GM12878 (cell line): ENCODE results near the gene ZBTB38. TPM values are rescaled to one million over a fixed set of nuclear protein-coding genes. Genes with fewer than 3 reads are reported as not detected.

Experiments used
- ATAC-seq: fragments of 200-7000 bp; cut with Tn5 transposase; 3 replicates; pipeline ENCODE4 v1.9.1; 2020; ENCODE audit warnings: mild to moderate bottlenecking, moderate library complexity
- BruUV-seq: library from RNA; stranded (reverse); fragments of 400-500 nt; replicated peaks from 2 replicates; lab custom pipeline; 2021; lab: Mats Ljungman, UMichigan
- CTCF ChIA-PET: fragments of 300-600 bp; sonication (Branson Sonifier 250); formaldehyde crosslinking; extraction: SDS; loops from one replicate; lab custom pipeline; 2021; ENCODE audit warnings: inconsistent platforms; lab: Yijun Ruan, JAX
- POLR2A ChIA-PET: fragments of 350-600 bp; formaldehyde crosslinking; extraction: SDS; loops from one replicate; lab custom pipeline; 2021; ENCODE audit warnings: inconsistent platforms; lab: Charles Lee
- RAD21 ChIA-PET: fragments of 300-600 bp; sonication (Branson Sonifier 250); formaldehyde crosslinking; loops from one replicate; lab custom pipeline; 2023; ENCODE audit warnings: antibody characterized with exemption; ENCODE audit not compliant: unreplicated experiment; lab: Charles Lee
- SMC1A ChIA-PET: fragments of 300-600 bp; sonication (Branson Sonifier 250); formaldehyde crosslinking; loops from one replicate; lab custom pipeline; 2023; ENCODE audit not compliant: unreplicated experiment, uncharacterized antibody; lab: Charles Lee
- DNase-seq: peaks from one replicate; pipeline ENCODE4 v3.0.0-alpha.2; 2011; ENCODE audit warnings: low read depth, low spot score
- FAIRE-seq: peaks from 3 replicates; lab custom pipeline; 2011; peaks lifted over from hg19 to GRCh38; lab: Jason Lieb, UNC
- H2AFZ ChIP-seq: 2 replicates; pipeline ENCODE4 v1.6.0; 2011; ENCODE audit warnings: low read depth, low read length, control low read depth; ENCODE audit not compliant: control insufficient read depth
- H3K27ac ChIP-seq: 2 replicates; pipeline ENCODE4 v1.5.1; 2011; ENCODE audit warnings: control low read depth; ENCODE audit not compliant: control insufficient read depth, insufficient read depth
- H3K27me3 ChIP-seq, 2 experiments: replicated peaks in 1 of 2; 2 replicates each; pipeline versions ENCODE4 v1.6.0 to v1.6.1; 2011; ENCODE audit warnings: low read length in 1 of 2; ENCODE audit not compliant: control insufficient read depth in 2 of 2, insufficient read depth in 2 of 2
- H3K36me3 ChIP-seq, 2 experiments: 2 replicates each; pipeline ENCODE4 v1.5.1; 2011; ENCODE audit warnings: low read length in 1 of 2; ENCODE audit not compliant: control insufficient read depth in 2 of 2, insufficient read depth in 2 of 2
- H3K4me1 ChIP-seq: 2 replicates; pipeline ENCODE4 v1.6.1; 2011; ENCODE audit warnings: mild to moderate bottlenecking, low read length, moderate library complexity, mixed read lengths; ENCODE audit not compliant: control insufficient read depth, insufficient read depth
- H3K4me2 ChIP-seq: 2 replicates; pipeline ENCODE4 v1.6.0; 2011; ENCODE audit warnings: control low read depth; ENCODE audit not compliant: control insufficient read depth, insufficient read depth
- H3K4me3 ChIP-seq: fragments of 200-600 bp; sonication (generic); 2 replicates; pipeline ENCODE4 v1.5.1; 2016
- H3K79me2 ChIP-seq: 2 replicates; pipeline ENCODE4 v1.6.0; 2011; ENCODE audit warnings: low read length; ENCODE audit not compliant: control insufficient read depth, insufficient read depth
- H3K9ac ChIP-seq: 2 replicates; pipeline ENCODE4 v1.8.0; 2011; ENCODE audit warnings: low read length, control low read depth, mixed read lengths; ENCODE audit not compliant: control insufficient read depth, insufficient read depth
- H3K9me3 ChIP-seq: replicated peaks from 3 replicates; pipeline ENCODE4 v1.5.1; 2011; ENCODE audit warnings: mild to moderate bottlenecking, low read length; ENCODE audit not compliant: control insufficient read depth, insufficient read depth
- H4K20me1 ChIP-seq: 2 replicates; pipeline ENCODE4 v1.6.0; 2011; ENCODE audit not compliant: control insufficient read depth, insufficient read depth
- CREM ChIP-seq: IDR thresholded peaks from 2 replicates; pipeline ENCODE4 v1.6.1; 2014; ENCODE audit warnings: antibody characterized with exemption, low read depth
- GABPA ChIP-seq: IDR thresholded peaks from 2 replicates; pipeline ENCODE4 v1.6.1; 2014; ENCODE audit warnings: antibody characterized with exemption, low read depth, mild to moderate bottlenecking, inconsistent platforms
- KDM1A ChIP-seq: fragments of 200-600 bp; sonication (generic); IDR thresholded peaks from 2 replicates; pipeline ENCODE4 v1.6.1; 2016; ENCODE audit warnings: borderline replicate concordance
- MEF2B ChIP-seq: fragments of 450-650 bp; IDR thresholded peaks from 2 replicates; pipeline ENCODE4 v1.6.1; 2018; ENCODE audit warnings: mild to moderate bottlenecking, moderate library complexity; ENCODE audit not compliant: partially characterized antibody, poor library complexity, severe bottlenecking
- NR2C1 ChIP-seq: fragments of 450-650 bp; IDR thresholded peaks from 2 replicates; pipeline ENCODE4 v1.6.1; 2017; ENCODE audit warnings: antibody characterized with exemption, mild to moderate bottlenecking, moderate library complexity
- NRF1 ChIP-seq: conservative IDR thresholded peaks from 2 replicates; pipeline ENCODE4 v1.6.1; 2011; ENCODE audit warnings: mild to moderate bottlenecking, low read depth, low read length, improper control_type of control experiment
- PAX5 ChIP-seq: IDR thresholded peaks from 2 replicates; pipeline ENCODE4 v1.6.1; 2011; ENCODE audit warnings: low read depth, low read length, borderline replicate concordance
- RELA ChIP-seq: fragments of 450-650 bp; IDR thresholded peaks from 2 replicates; pipeline ENCODE4 v1.8.0; 2014; ENCODE audit warnings: borderline replicate concordance; ENCODE audit not compliant: partially characterized antibody
- SMARCA5 ChIP-seq: fragments of 450-650 bp; IDR thresholded peaks from 2 replicates; pipeline ENCODE4 v1.6.1; 2017; ENCODE audit warnings: mild to moderate bottlenecking
- SUZ12 ChIP-seq: fragments of 200-600 bp; sonication (generic); IDR thresholded peaks from one replicate; pipeline ENCODE4 v1.6.1; 2018; ENCODE audit warnings: antibody characterized with exemption, mild to moderate bottlenecking; ENCODE audit not compliant: unreplicated experiment
- WGBS: methylation state at CpG from one replicate; pipeline ENCODE4 v1.1.6; 2016; ENCODE audit warnings: low lambda C conversion rate; ENCODE audit not compliant: insufficient replicate concordance, insufficient coverage; ENCODE audit errors: missing lambda C conversion rate; 5-methylcytosine and 5-hydroxymethylcytosine counted together
- in situ Hi-C: fragments of 300-500 bp; cut with MboI; formaldehyde crosslinking; loops from 9 replicates; pipeline ENCODE4 v1.14.3; 2018; ENCODE audit warnings: mixed read lengths
- intact Hi-C: fragments of 100-400 bp; cut with micrococcal nuclease; formaldehyde crosslinking; loops from one replicate; pipeline ENCODE4 v1.14.2; 2022; ENCODE audit not compliant: unreplicated experiment
- polyA plus RNA-seq, 11 experiments: library from polyadenylated mRNA; depleted of rRNA in 4 of 11; unstranded in 6 of 11; stranded (reverse) in 5 of 11; fragments of >200 nt; fragmentation: Nextera tagmentation in 4 of 11; fragmentation: Illumina TruSeq in 1 of 11; extraction: Ambion mirVana in 4 of 11; extraction: Trizol in 1 of 11; gene quantifications; 1 replicate in 1 of 11; 2 replicates in 10 of 11; pipeline versions ENCODE4 v1.2.1 to v1.2.3, GENCODE V29; 2011 to 2016; ENCODE audit warnings: inconsistent platforms in 2 of 11, missing spikeins in 2 of 11, low read depth in 1 of 11
- total RNA-seq, 4 experiments: library from RNA; depleted of rRNA in 3 of 4; stranded (reverse); fragments of >200 nt in 3 of 4; fragmentation: Illumina TruSeq in 1 of 4; extraction: Trizol in 1 of 4; gene quantifications; 2 replicates each; pipeline versions ENCODE4 v1.2.1 to v1.2.3, GENCODE V29; 2013 to 2021
- TF ChIP-seq, protein P1 (sequence below), 3 experiments: IDR thresholded peaks in 2 of 3; conservative IDR thresholded peaks in 1 of 3; 2 replicates each; pipeline ENCODE4 v1.5.1; 2011; ENCODE audit warnings: low read depth in 3 of 3, low read length in 3 of 3, mild to moderate bottlenecking in 3 of 3, control low read depth in 2 of 3, moderate library complexity in 2 of 3, inconsistent platforms in 1 of 3, mixed read lengths in 1 of 3; ENCODE audit not compliant: control insufficient read depth in 2 of 3, insufficient read depth in 1 of 3; ENCODE audit errors: extremely low read depth in 1 of 3
- TF ChIP-seq, protein P2 (sequence below): fragments of 450-650 bp; formaldehyde crosslinking; IDR thresholded peaks from 2 replicates; pipeline ENCODE4 v1.5.0; 2022; ENCODE audit warnings: mild to moderate bottlenecking, missing genetic modification characterization
- TF ChIP-seq, protein P3 (sequence below): IDR thresholded peaks from 2 replicates; pipeline ENCODE4 v1.6.1; 2012; ENCODE audit warnings: mild to moderate bottlenecking, low read depth, low read length

The ZBTB38 gene
- total and polyA plus RNA-seq, 10 of the 15 experiments (the other 5 are each of a cell fraction or from before 2014, with no cell fraction given): 34.2 to 115 (median 88.6) TPM

- ChIA-PET SMC1A (interaction anchor here (0.8 to 18.5 kb wide), 15 partner anchors 10 to 99 kb away, joined by 3 to 573 read pairs (median 23); partner anchors contain the start of gene ZBTB38), RAD21 (interaction anchor here (0.6 to 14.3 kb wide), 11 partner anchors 10 to 106 kb away, joined by 3 to 387 read pairs (median 10); no protein-coding TSS in a partner anchor), CTCF (interaction anchor here (0.8 to 11.4 kb wide), 17 partner anchors 9 to 179 kb away, joined by 3 to 107 read pairs (median 7); partner anchors contain the start of gene PXYLP1), POLR2A (interaction anchor here (0.9 to 14.2 kb wide), 13 partner anchors 9 to 99 kb away, joined by 3 to 453 read pairs (median 5); no protein-coding TSS in a partner anchor)
- Histone ChIP-seq H3K79me2 (peaks cover 88% of the 10 kb centered on the region), H3K9ac (peak overlapping the region; percentile 60), H3K36me3 (peaks cover 18 to 50% of the 10 kb centered on the region in 2 experiments), H3K4me2 (peak overlapping the region; percentile 94), H3K4me3 (peak overlapping the region; percentile 57; the same call in 1 of the 2 replicates), H3K9me3 (no peaks in the 10 kb centered on the region), H3K27ac (peak overlapping the region; percentile 92), H4K20me1 (no peaks in the 10 kb centered on the region), H2AFZ (peak overlapping the region; percentile 42; the same call in 1 of the 2 replicates), H3K27me3 (no peaks in the 10 kb centered on the region), H3K4me1 (peaks cover 63% of the 10 kb centered on the region)
- 17% methylated on average over 3 of the region's 3 CpGs for WGBS
- no peak for DNase-seq
- intact Hi-C loops: loop anchor here (1.0 kb wide), 1 partner anchor 30 kb away; no protein-coding TSS in a partner anchor
- BruUV-seq: no TSS peak
- FAIRE-seq: no peak
- in situ Hi-C loops: no loop called here
- ATAC-seq: peak; percentile 55
- TF ChIP-seq PAX5 (no peak), SUZ12 (no peak), GABPA (no peak), MEF2B (no peak), KDM1A (no peak), NRF1 (no peak), CREM (no peak), RELA (no peak), NR2C1 (no peak), SMARCA5 (no peak)
- TF ChIP-seq, protein P1, sequence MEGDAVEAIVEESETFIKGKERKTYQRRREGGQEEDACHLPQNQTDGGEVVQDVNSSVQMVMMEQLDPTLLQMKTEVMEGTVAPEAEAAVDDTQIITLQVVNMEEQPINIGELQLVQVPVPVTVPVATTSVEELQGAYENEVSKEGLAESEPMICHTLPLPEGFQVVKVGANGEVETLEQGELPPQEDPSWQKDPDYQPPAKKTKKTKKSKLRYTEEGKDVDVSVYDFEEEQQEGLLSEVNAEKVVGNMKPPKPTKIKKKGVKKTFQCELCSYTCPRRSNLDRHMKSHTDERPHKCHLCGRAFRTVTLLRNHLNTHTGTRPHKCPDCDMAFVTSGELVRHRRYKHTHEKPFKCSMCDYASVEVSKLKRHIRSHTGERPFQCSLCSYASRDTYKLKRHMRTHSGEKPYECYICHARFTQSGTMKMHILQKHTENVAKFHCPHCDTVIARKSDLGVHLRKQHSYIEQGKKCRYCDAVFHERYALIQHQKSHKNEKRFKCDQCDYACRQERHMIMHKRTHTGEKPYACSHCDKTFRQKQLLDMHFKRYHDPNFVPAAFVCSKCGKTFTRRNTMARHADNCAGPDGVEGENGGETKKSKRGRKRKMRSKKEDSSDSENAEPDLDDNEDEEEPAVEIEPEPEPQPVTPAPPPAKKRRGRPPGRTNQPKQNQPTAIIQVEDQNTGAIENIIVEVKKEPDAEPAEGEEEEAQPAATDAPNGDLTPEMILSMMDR (IDR thresholded peaks at IDR 0.05 in 2 of 3, conservative IDR thresholded peaks at IDR 0.05 in 1 of 3; ENCODE audit: control insufficient read depth in 2 of 3, extremely low read depth in 1 of 3, insufficient read depth in 1 of 3, low read depth in 3 of 3, low read length in 3 of 3): no peak
- TF ChIP-seq, protein P2, sequence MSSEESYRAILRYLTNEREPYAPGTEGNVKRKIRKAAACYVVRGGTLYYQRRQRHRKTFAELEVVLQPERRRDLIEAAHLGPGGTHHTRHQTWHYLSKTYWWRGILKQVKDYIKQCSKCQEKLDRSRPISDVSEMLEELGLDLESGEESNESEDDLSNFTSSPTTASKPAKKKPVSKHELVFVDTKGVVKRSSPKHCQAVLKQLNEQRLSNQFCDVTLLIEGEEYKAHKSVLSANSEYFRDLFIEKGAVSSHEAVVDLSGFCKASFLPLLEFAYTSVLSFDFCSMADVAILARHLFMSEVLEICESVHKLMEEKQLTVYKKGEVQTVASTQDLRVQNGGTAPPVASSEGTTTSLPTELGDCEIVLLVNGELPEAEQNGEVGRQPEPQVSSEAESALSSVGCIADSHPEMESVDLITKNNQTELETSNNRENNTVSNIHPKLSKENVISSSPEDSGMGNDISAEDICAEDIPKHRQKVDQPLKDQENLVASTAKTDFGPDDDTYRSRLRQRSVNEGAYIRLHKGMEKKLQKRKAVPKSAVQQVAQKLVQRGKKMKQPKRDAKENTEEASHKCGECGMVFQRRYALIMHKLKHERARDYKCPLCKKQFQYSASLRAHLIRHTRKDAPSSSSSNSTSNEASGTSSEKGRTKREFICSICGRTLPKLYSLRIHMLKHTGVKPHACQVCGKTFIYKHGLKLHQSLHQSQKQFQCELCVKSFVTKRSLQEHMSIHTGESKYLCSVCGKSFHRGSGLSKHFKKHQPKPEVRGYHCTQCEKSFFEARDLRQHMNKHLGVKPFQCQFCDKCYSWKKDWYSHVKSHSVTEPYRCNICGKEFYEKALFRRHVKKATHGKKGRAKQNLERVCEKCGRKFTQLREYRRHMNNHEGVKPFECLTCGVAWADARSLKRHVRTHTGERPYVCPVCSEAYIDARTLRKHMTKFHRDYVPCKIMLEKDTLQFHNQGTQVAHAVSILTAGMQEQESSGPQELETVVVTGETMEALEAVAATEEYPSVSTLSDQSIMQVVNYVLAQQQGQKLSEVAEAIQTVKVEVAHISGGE (CRISPR knock-in tag): no peak
- TF ChIP-seq, protein P3, sequence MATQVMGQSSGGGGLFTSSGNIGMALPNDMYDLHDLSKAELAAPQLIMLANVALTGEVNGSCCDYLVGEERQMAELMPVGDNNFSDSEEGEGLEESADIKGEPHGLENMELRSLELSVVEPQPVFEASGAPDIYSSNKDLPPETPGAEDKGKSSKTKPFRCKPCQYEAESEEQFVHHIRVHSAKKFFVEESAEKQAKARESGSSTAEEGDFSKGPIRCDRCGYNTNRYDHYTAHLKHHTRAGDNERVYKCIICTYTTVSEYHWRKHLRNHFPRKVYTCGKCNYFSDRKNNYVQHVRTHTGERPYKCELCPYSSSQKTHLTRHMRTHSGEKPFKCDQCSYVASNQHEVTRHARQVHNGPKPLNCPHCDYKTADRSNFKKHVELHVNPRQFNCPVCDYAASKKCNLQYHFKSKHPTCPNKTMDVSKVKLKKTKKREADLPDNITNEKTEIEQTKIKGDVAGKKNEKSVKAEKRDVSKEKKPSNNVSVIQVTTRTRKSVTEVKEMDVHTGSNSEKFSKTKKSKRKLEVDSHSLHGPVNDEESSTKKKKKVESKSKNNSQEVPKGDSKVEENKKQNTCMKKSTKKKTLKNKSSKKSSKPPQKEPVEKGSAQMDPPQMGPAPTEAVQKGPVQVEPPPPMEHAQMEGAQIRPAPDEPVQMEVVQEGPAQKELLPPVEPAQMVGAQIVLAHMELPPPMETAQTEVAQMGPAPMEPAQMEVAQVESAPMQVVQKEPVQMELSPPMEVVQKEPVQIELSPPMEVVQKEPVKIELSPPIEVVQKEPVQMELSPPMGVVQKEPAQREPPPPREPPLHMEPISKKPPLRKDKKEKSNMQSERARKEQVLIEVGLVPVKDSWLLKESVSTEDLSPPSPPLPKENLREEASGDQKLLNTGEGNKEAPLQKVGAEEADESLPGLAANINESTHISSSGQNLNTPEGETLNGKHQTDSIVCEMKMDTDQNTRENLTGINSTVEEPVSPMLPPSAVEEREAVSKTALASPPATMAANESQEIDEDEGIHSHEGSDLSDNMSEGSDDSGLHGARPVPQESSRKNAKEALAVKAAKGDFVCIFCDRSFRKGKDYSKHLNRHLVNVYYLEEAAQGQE: no peak
Observed at GRCh38 chr3:141410846-141411245, 42.5 kb downstream of the ZBTB38 start.
